Measurements from ENCODE around the gene BPTF.
"Not testable (repeated sequence)": the region's sequence is repeated elsewhere in the genome, so short reads cannot be mapped to it uniquely, and the experiment has no call there.

Gene BPTF

GRCh38 chr17:67824735-67825626, at the start of gene BPTF:
TSS of gene BPTF (plus strand) at chr17:67825503. CDS start at chr17:67825725, 222 bp downstream.
- peak; percentile 36 for DNase-seq

GRCh38 chr17:67779098-67779672, 46.1 kb upstream of the BPTF start:
- DNase-seq, result no peak

- DNase-seq, result no peak
These were observed 40.8 kb upstream of the BPTF start for GRCh38 chr17:67784364-67785121.

- no peak for DNase-seq
These were observed 40.2 kb upstream of the BPTF start for GRCh38 chr17:67785122-67785477.

- DNase-seq, result no peak
These were observed 39.8 kb upstream of the BPTF start for GRCh38 chr17:67785504-67785903.

- DNase-seq, result no peak
These were observed 24.8 kb upstream of the BPTF start for GRCh38 chr17:67800495-67800928.

- no peak for DNase-seq
These were observed 23.6 kb upstream of the BPTF start for GRCh38 chr17:67801626-67802175.

- DNase-seq, result no peak
These were observed 14.8 kb upstream of the BPTF start for GRCh38 chr17:67810464-67810863.

GRCh38 chr17:67812380-67812779, 12.9 kb upstream of the BPTF start:
- DNase-seq, result not testable (repeated sequence)

GRCh38 chr17:67813803-67814180, 11.5 kb upstream of the BPTF start:
- DNase-seq, result no peak

- no peak for DNase-seq
These were observed 6.9 kb upstream of the BPTF start for GRCh38 chr17:67818110-67819002.

- DNase-seq, result no peak
These were observed 5.6 kb upstream of the BPTF start for GRCh38 chr17:67819722-67820121.

- DNase-seq, result no peak
These were observed 3.4 kb upstream of the BPTF start for GRCh38 chr17:67821871-67822367.

- DNase-seq, result not testable (repeated sequence)
These were observed 611 bp downstream of the BPTF start for GRCh38 chr17:67825627-67826601.

GRCh38 chr17:67829331-67829730, 4.0 kb downstream of the BPTF start:
- DNase-seq, result no peak

GRCh38 chr17:67830440-67830839, 5.1 kb downstream of the BPTF start:
- DNase-seq, result no peak

GRCh38 chr17:67831268-67831667, 6.0 kb downstream of the BPTF start:
- no peak for DNase-seq

GRCh38 chr17:67833134-67833533, 7.8 kb downstream of the BPTF start:
- no peak for DNase-seq

- DNase-seq, result no peak
These were observed 8.8 kb downstream of the BPTF start for GRCh38 chr17:67833946-67834631.

GRCh38 chr17:67834634-67835033, 9.3 kb downstream of the BPTF start:
- DNase-seq, result no peak
